ENCODE results near the gene ISLR. TPM values are rescaled to one million over a fixed set of nuclear protein-coding genes. Genes with fewer than 3 reads are reported as not detected.

Gene ISLR
- total RNA-seq, 3 donors from 2014 or later: 4.9 to 29.9 (median 7.4) TPM

GRCh38 chr15:74209997-74210671, 36.6 kb downstream of the ISLR start:
- intact Hi-C loops (cut with DNase I, micrococcal nuclease): no loop called here
- Histone ChIP-seq H3K9me3 (no peaks in the 10 kb centered on the region), H3K4me1 (ENCODE audit: low read depth) (no peaks in the 10 kb centered on the region), H3K36me3 (ENCODE audit: low read depth) (no peaks in the 10 kb centered on the region), H3K4me3 (no peak overlapping the region)
- DNase-seq (no peak), ATAC-seq (no peak)
- TF ChIP-seq CTCF (IDR thresholded peaks at IDR 0.05): no peak

- DNase-seq: no peak
- ATAC-seq: no peak
- Histone ChIP-seq H3K36me3 (ENCODE audit: low read depth) (no peaks in the 10 kb centered on the region), H3K4me1 (ENCODE audit: low read depth) (no peaks in the 10 kb centered on the region), H3K4me3 (no peak overlapping the region), H3K9me3 (no peaks in the 10 kb centered on the region)
- no peak for TF ChIP-seq CTCF (IDR thresholded peaks at IDR 0.05)
- intact Hi-C loops (cut with DNase I, micrococcal nuclease): no loop called here
Observed at GRCh38 chr15:74210729-74211128, 37.2 kb downstream of the ISLR start.

GRCh38 chr15:74211656-74212055, 38.1 kb downstream of the ISLR start:
- no peak for TF ChIP-seq CTCF (IDR thresholded peaks at IDR 0.05)
- DNase-seq (no peak), ATAC-seq (no peak)
- Histone ChIP-seq H3K4me3 (no peak overlapping the region), H3K4me1 (ENCODE audit: low read depth) (no peaks in the 10 kb centered on the region), H3K36me3 (ENCODE audit: low read depth) (no peaks in the 10 kb centered on the region), H3K9me3 (no peaks in the 10 kb centered on the region)
- intact Hi-C loops (cut with DNase I, micrococcal nuclease): no loop called here

- Histone ChIP-seq H3K9me3 (no peaks in the 10 kb centered on the region), H3K4me3 (no peak overlapping the region), H3K4me1 (ENCODE audit: low read depth) (no peaks in the 10 kb centered on the region), H3K36me3 (ENCODE audit: low read depth) (no peaks in the 10 kb centered on the region)
- DNase-seq: no peak
- no peak for ATAC-seq
- TF ChIP-seq CTCF (IDR thresholded peaks at IDR 0.05): no peak
- intact Hi-C loops (cut with DNase I, micrococcal nuclease): no loop called here
Observed at GRCh38 chr15:74212494-74212893, 39.0 kb downstream of the ISLR start.

GRCh38 chr15:74213858-74214284, 40.4 kb downstream of the ISLR start:
- no peak for TF ChIP-seq CTCF (IDR thresholded peaks at IDR 0.05)
- intact Hi-C loops (cut with DNase I, micrococcal nuclease): no loop called here
- DNase-seq (no peak), ATAC-seq (no peak)
- H3K9me3 ChIP-seq: no peaks in the 10 kb centered on the region
- no peak overlapping the region for H3K4me3 ChIP-seq
- H3K4me1 ChIP-seq (ENCODE audit: low read depth): no peaks in the 10 kb centered on the region
- H3K36me3 ChIP-seq (ENCODE audit: low read depth): no peaks in the 10 kb centered on the region
